GM18517 (cell line): ENCODE measurements around the gene ZBTB49.

ENCODE experiments used
- ATAC-seq: cut with Tn5 transposase; IDR thresholded peaks from one replicate; pipeline ENCODE4 v1.9.1; 2021; ENCODE audit warnings: mild to moderate bottlenecking, moderate library complexity; ENCODE audit not compliant: unreplicated experiment

Gene ZBTB49

DNA sequence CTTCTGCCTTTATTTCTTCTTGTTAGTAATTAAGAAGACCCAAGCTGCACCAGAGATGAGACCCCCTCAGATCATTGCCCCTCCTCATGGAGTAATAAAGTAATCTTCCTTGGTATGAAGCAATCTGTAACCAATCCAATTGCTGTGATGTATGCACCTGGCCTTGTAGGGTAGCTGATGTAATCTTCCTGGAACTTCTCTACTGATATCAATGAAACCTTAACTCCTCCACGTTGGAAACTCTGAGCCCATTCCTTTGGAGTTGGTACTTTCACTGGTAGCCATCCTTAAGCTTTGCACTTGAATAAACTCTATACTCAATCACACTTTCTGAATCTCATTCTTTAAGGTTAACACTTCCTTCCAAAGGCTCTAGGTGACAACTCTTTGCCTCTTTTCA is 65.3 kb downstream of the ZBTB49 start:
- no peak for ATAC-seq

DNA sequence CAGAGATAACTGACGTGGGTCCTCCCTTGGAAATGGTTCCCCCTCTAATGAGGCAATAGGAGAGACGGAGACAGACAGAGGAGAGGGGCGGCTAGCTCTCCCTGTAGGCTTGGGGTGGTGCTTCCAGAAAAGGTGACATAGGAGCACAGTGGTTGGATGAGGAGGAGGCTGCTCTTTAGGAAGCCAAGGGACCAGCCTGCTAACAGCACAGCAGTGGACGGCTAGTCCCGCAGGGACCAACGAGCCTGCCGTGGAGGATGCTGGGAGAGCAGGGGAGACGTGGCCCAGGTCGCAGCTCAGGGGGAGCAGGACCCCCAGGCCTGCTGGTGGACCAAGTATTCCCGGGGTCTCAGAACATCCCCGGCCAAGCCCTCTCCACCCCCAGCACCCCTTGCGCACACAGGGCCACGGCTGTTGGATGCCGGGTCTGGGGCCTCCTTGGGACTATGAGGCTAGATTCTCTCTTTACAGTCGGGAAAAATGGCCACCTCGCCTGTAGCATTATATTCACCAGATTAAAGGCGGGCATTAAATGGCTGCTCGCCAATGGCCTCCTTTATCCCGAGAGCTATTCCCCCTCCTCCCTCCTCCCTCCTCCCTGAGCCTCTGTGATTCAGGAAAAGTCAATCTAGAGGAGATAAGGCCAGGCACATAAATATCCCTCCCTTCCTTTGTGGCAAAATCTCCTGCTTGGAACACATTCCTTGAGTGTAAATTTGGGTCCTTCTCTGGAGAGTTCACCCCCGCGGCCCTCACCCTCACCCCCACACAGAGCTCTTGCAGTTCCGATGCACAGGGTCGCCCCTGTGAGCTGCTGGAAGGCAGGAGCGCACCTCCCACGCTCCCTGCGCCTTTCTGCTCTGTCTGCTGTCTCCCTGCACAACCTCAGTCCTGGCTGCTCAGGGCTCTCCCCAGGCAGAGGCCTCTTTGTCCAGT is 66.3 kb downstream of the ZBTB49 start:
- ATAC-seq = no peak

DNA sequence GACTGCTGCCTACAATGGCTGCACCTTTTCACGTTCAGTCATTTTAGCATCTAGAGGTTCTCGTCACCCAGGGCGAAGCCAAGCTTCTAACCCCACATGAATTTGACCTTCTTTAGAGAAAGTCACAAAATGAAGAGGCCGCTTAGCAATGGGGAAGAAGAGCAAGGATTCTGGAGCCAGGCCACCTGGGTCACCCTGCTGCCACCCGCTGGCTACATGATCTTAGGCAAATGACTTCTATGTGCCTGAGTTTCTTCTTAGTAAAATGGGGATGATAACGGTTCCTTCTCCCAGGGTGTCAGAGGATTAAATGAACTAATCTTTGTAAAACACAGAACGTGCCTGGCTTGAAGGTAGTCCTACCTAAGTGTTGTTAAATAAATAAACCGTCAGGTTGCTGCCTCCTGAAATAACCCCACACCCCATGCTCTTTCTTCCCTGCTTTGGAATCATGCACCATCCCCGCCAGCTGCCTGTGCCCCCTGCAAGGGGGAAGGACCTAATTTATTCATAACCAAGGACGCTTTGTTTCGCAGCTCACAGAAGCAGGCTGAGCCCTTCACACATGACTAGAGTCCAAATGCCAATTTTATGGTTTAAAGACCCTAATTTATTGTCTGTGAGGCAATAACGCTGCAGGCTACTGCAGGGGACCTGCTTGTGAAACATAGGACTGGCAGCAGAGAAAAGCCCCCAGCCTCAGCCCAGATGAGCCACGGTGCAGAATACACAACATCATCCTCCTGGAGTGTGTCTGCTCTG is 68.2 kb downstream of the ZBTB49 start:
- no peak for ATAC-seq

DNA sequence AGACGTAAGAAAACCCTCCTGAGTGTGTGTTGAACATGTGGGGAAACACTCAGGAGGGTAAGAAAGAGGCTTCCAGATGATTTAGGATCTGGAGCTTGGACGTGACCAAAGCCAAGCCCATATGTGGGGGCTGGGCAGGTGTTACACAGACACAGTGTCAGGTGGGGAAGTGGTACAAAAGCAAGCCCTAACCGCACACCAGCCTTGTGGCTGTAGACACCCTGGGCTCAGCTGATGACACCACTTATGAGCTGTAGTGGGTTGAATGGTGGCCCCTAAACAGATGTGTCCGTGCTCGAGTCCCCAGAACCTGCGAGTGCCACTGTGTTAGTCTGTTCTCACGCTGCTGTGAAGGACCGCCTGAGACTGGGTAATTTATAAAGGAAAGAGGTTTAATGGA is 71.8 kb downstream of the ZBTB49 start:
- ATAC-seq = no peak

DNA sequence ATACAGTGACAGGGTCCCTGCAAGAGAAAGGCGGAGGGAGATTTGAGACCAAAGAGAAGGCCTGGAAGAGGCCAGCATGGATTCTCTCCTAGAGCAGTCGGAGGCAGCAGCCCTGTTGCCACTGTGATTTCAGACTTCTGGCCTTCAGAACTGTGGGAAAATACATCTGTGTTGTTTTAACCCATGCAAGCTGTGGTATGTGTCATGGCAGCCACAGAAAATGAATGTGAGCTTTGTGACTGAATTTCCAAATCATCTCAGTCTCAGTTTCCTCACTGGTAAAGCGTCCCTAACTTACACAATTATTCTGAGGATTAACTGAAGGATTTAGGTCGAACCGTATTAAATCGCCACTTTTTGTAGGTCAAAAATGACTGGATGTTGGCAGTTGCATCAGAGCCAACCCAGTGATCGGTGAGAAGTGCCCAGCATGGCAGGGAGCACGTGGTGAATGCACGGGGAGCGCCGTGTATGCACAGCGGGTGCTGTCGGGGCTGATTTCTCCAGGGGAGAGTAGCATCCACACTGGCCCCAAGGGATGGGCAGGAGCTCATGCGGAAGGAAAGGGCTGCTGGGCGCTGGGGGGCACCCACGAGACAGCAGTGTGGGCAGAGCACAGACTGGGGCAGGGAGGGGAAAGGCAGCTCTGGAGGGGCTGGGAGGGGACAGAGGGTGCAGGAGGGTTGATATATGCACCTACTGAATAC is 73.1 kb downstream of the ZBTB49 start:
- ATAC-seq = no peak

DNA sequence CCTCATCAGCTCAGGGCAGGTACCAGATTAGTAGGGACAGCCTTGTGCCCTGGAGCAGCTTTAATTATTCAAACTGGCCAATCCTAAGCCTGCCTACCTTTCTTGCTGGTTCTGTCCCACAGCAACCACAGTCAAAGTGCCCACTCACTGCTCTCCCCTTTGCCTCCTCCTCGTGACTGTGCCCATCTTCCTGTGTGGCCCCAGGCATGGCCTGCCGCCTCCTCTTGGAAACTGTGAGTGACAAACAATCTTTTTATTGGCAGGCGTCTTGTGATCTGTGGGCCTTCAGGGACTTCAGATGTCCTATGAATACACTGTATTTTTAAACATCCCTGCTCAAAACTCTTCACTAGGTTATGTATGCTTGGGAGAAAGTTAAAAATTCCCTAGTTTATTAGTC is 74.0 kb downstream of the ZBTB49 start:
- ATAC-seq = no peak

DNA sequence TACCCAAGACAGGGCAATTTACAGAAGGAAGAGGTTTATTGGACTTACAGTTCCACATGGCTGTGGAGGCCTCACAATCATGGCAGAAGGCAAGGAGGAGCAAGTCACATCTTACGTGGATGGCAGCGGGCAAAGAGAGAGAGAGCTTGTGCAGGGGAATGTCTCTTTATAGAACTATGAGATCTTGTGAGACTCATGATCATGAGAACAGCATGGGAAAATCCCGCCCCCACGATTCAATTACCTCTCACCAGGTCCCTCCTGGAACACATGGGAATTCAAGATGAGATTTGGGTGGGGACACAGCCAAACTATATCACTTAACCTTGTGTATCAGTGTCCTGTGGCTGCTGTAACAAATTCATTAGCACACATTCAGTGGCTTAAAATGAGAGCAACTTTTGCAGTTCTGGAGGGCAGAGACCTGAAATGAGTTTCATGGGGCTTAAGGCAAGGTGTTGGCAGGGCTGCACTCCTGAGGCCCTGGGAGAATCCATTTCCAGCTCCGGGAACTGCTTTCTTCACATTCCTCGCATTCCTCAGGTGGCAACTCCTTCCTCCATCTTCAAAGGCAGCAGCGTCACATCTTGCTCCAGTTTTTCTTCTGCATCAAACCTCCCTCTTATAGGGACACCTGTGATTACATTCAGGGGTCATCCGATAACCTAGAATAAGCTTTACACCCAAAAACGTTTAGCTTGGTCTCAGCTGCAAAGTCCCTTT is 74.6 kb downstream of the ZBTB49 start:
- no peak for ATAC-seq

DNA sequence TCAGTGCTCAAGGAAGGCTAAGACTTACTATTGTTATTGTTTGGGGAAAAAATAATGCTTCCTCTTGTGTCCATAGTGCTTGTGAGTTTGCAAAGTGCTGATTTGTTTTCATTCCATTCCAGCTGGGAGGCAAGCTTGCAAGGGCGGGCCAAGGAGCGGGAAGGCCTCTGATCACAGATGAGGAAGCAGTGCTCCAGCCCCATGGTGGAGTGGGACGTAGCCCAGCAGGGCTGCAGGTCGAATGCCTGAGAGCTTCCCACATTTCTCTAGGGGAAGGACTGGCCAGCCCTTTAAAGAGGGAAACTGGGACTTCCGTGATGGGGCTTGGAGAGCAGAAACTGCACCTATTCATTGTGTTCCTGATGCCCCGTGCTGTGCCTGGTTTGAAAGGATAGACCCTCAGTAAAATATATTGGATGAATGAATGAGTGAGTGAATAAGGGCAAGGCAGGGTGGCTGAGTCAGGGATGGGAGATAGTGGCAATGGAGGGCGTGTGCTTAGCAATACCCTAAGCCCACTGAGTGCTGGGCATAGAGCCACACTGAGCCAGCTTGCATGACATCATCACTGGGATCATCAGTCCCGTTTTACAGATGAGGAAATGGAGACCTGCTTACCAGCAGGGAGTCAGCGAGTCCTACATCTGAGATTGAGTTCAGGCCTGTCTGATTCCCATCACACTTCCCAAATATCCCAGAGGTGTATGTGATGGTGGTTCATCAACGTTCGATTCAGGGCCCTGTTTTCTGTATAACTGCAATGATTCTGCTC is 78.9 kb downstream of the ZBTB49 start:
- ATAC-seq = no peak
